Osteoblast (primary cell): ENCODE results near the gene SHFL. TPM values are rescaled to one million over a fixed set of nuclear protein-coding genes. Genes with fewer than 3 reads are reported as not detected.

Experiments
- DNase-seq: peaks from one replicate; pipeline ENCODE4 v3.0.0; 2011; ENCODE audit warnings: low spot score, mixed read lengths; ENCODE audit not compliant: insufficient read length; ENCODE audit errors: missing footprints
- H2AFZ ChIP-seq: 2 replicates; pipeline ENCODE4 v1.6.0; 2011; ENCODE audit warnings: mild to moderate bottlenecking, low read length
- H3K27ac ChIP-seq: 2 replicates; pipeline ENCODE4 v1.5.1; 2011; ENCODE audit warnings: mild to moderate bottlenecking, low read depth, low read length, moderate library complexity
- H3K27me3 ChIP-seq: 2 replicates; pipeline ENCODE4 v1.6.0; 2012; ENCODE audit warnings: mild to moderate bottlenecking, control low read depth, inconsistent platforms, low read length, moderate library complexity; ENCODE audit not compliant: insufficient read depth
- H3K36me3 ChIP-seq: 2 replicates; pipeline ENCODE4 v1.5.1; 2011; ENCODE audit warnings: mild to moderate bottlenecking, low read length, control low read depth, moderate library complexity; ENCODE audit not compliant: insufficient read depth
- H3K4me1 ChIP-seq: 2 replicates; pipeline ENCODE4 v1.5.1; 2011; ENCODE audit warnings: mild to moderate bottlenecking, low read length, control low read depth, moderate library complexity; ENCODE audit not compliant: insufficient read depth
- H3K4me2 ChIP-seq: 2 replicates; pipeline ENCODE4 v1.6.0; 2011; ENCODE audit warnings: mild to moderate bottlenecking, low read length; ENCODE audit not compliant: insufficient read depth
- H3K4me3 ChIP-seq: fragments of 200-600 bp; sonication (generic); 3 replicates; pipeline ENCODE4 v1.5.1; 2012; ENCODE audit warnings: mild to moderate bottlenecking, low read length, inconsistent platforms; ENCODE audit not compliant: insufficient read depth
- H3K79me2 ChIP-seq: 2 replicates; pipeline ENCODE4 v1.6.0; 2012; ENCODE audit warnings: mild to moderate bottlenecking, low read length, control low read depth, inconsistent platforms; ENCODE audit not compliant: insufficient read depth
- H3K9me3 ChIP-seq: 2 replicates; pipeline ENCODE4 v1.5.1; 2011; ENCODE audit warnings: low read depth, low read length, control low read depth
- H4K20me1 ChIP-seq: 2 replicates; pipeline ENCODE4 v1.6.0; 2012; ENCODE audit warnings: mild to moderate bottlenecking, low read length, control low read depth; ENCODE audit not compliant: insufficient read depth
- CTCF ChIP-seq: IDR thresholded peaks from 2 replicates; pipeline ENCODE4 v1.5.1; 2011; ENCODE audit warnings: mild to moderate bottlenecking, low read depth, low read length, moderate library complexity; ENCODE audit errors: extremely low read depth
- total RNA-seq: library from RNA; depleted of rRNA; stranded (reverse); fragments of >200 nt; gene quantifications from 2 replicates; pipeline ENCODE4 v1.2.3, GENCODE V29; 2012

Gene SHFL
- 20.6 and 22.4 TPM in 2 replicates for total RNA-seq

DNA sequence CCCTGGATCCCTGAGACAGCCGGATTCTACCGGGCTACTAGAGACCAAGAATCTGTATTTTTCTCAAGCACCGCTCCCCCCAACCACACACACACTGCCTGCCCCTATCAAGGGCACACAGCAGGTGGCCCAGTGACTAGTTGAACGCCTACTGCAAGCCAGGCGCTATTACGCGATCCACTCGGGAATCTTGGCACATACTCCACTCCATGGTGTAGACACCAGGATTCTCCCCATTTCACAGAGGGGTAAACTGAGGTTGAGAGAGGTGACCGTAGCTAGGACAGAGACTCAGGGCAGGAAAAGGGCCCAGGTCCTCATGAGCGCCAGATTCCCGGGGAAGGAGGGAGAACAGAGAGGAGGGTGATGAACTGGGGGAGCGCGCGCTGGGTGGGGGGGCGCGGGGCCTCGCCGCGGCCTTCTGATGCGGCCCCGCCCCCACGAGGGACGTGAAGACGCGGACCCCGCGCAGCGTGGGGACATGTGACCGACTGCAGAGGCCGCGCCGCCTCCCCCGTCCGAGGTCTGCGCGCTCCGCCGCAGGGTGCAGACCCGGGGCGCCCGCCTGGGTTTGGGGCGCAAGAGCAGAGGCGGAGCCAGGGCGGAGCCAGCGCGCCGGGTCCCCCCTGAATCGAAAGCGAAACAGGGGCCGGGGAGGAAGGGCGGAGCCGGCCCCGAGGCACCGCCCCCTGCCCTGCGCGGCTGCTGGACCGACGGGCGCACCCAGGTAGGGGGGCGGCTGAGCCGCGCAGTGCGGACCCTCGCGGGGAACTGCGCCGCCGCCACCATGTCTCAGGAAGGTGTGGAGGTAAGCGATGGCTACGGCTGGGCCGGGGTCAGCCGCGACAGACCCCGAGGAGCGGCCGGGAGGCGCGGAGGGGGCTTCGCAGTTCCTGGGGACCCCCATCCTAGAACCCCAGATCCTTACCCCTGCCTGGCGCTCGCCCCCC, at the start of gene SHFL:
SHFL (plus strand) TSS at position 677 of the 950 bp plus-strand sequence; CDS start at position 788, 111 bp downstream.
- DNase-seq = peak; percentile 98
- peak within 1 kb of the TSS; percentile 89 for H2AFZ ChIP-seq
- peak within 1 kb of the TSS; percentile 98 for H3K4me3 ChIP-seq
- peaks cover 4% of the 10 kb centered on the region for H4K20me1 ChIP-seq
- H3K27ac ChIP-seq = peak within 1 kb of the TSS; percentile 70
- peak within 1 kb of the TSS; percentile 87 for H3K4me2 ChIP-seq
- H3K9me3 ChIP-seq = no peaks in the 10 kb centered on the region
- H3K36me3 ChIP-seq = no peaks in the 10 kb centered on the region
- peaks cover 3% of the 10 kb centered on the region for H3K4me1 ChIP-seq
- no peaks in the 10 kb centered on the region for H3K27me3 ChIP-seq
- TF ChIP-seq CTCF = no peak
- H3K79me2 ChIP-seq = no peaks in the 10 kb centered on the region

- H4K20me1 ChIP-seq = no peaks in the 10 kb centered on the region
- H3K27me3 ChIP-seq = peaks cover 40% of the 10 kb centered on the region
- DNase-seq = no peak
- no peak overlapping the region for H3K4me2 ChIP-seq
- no peak overlapping the region for H3K27ac ChIP-seq
- no peak for TF ChIP-seq CTCF
- H3K79me2 ChIP-seq = no peaks in the 10 kb centered on the region
- no peaks in the 10 kb centered on the region for H3K36me3 ChIP-seq
- no peaks in the 10 kb centered on the region for H3K4me1 ChIP-seq
- H3K4me3 ChIP-seq = no peak overlapping the region
- no peak overlapping the region for H2AFZ ChIP-seq
- H3K9me3 ChIP-seq = no peaks in the 10 kb centered on the region
Measured at GRCh38 chr19:10036601-10037071, 49.5 kb upstream of the SHFL start.

DNA sequence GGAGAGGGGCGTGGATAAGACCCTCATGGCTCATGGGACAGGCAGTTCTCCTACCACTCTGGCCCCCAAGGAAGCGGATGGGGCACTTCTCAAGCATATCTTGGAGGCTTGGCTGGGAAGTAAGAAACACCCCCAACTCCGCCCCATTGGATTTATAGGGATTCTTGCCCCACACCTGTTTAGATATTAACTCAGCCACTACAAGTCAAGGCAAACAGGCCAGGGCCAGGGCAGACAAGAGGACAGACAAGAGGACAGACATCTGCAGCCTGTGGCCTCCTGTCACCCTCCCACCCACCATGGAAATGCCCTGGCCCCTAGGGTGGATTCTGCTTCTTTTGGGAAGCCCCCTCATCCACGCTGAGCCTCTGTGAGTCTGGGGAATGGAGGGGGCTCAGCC, 48.8 kb upstream of the SHFL start:
- no peak for TF ChIP-seq CTCF
- no peak overlapping the region for H3K4me2 ChIP-seq
- H3K4me3 ChIP-seq = no peak overlapping the region
- H3K36me3 ChIP-seq = no peaks in the 10 kb centered on the region
- DNase-seq = no peak
- no peaks in the 10 kb centered on the region for H3K79me2 ChIP-seq
- peaks cover 37% of the 10 kb centered on the region for H3K27me3 ChIP-seq
- no peaks in the 10 kb centered on the region for H3K4me1 ChIP-seq
- H4K20me1 ChIP-seq = no peaks in the 10 kb centered on the region
- H3K9me3 ChIP-seq = peaks cover under 1% of the 10 kb centered on the region
- H3K27ac ChIP-seq = no peak overlapping the region
- H2AFZ ChIP-seq = no peak overlapping the region

- no peak for TF ChIP-seq CTCF
- H3K4me3 ChIP-seq = no peak overlapping the region
- H3K36me3 ChIP-seq = no peaks in the 10 kb centered on the region
- no peaks in the 10 kb centered on the region for H3K4me1 ChIP-seq
- no peak overlapping the region for H2AFZ ChIP-seq
- no peak overlapping the region for H3K27ac ChIP-seq
- H4K20me1 ChIP-seq = no peaks in the 10 kb centered on the region
- peaks cover 33% of the 10 kb centered on the region for H3K27me3 ChIP-seq
- H3K4me2 ChIP-seq = no peak overlapping the region
- DNase-seq = no peak
- H3K9me3 ChIP-seq = peaks cover 5% of the 10 kb centered on the region
- H3K79me2 ChIP-seq = no peaks in the 10 kb centered on the region
Measured at GRCh38 chr19:10037809-10038208, 48.3 kb upstream of the SHFL start.
